Colonic mucosa (tissue), 4 donors: ENCODE results near the gene ASIC4. TPM values are rescaled to one million over a fixed set of nuclear protein-coding genes. Genes with fewer than 3 reads are reported as not detected.

Experiments used
- DNase-seq: peaks from one replicate; pipeline ENCODE4 v3.0.0-alpha.2; 2020
- H3K27ac ChIP-seq: fragments of 200-600 bp; one replicate; pipeline ENCODE4 v1.8.0; 2021
- H3K27me3 ChIP-seq: fragments of 200-600 bp; one replicate; pipeline ENCODE4 v1.8.0; 2021
- H3K36me3 ChIP-seq: fragments of 200-600 bp; one replicate; pipeline ENCODE4 v1.8.0; 2021
- H3K4me1 ChIP-seq: fragments of 200-600 bp; one replicate; pipeline ENCODE4 v1.8.0; 2021; ENCODE audit warnings: mild to moderate bottlenecking
- H3K4me3 ChIP-seq: fragments of 200-600 bp; one replicate; pipeline ENCODE4 v1.8.0; 2021
- H3K9ac ChIP-seq, 2 donors: one replicate each; pipeline ENCODE4 v1.7.0; 2013; ENCODE audit warnings: control low read depth in 2 of 2, low read depth in 2 of 2, low read length in 2 of 2
- H3K9me3 ChIP-seq: fragments of 200-600 bp; one replicate; pipeline ENCODE4 v1.8.0; 2021
- intact Hi-C: fragments of 100-400 bp; cut with DNase I; formaldehyde crosslinking; loops from one replicate; pipeline ENCODE4 v1.14.1; 2022
- total RNA-seq, 2 donors: library from RNA; stranded (reverse); fragmentation: NEBNext Ultra II Directional in 1 of 2; extraction: Animal tissue kit (Norgen Biotek cat#: 25700) in 1 of 2; gene quantifications; one replicate each; pipeline ENCODE4 v1.2.1, GENCODE V29; 2021
- TF ChIP-seq, protein P1 (sequence below): fragments of 200-600 bp; IDR thresholded peaks from one replicate; pipeline ENCODE4 v1.8.0; 2022; ENCODE audit warnings: antibody characterized with exemption, mild to moderate bottlenecking
- donor health status: healthy.
- donor health status: DM: no; HTN: no; CAD: no.
- donor health status: DM: no; HTN: no; CAD: no.

ASIC4 gene
- total RNA-seq, 2 donors from 2014 or later = 0.12 TPM; not detected in 1

DNA sequence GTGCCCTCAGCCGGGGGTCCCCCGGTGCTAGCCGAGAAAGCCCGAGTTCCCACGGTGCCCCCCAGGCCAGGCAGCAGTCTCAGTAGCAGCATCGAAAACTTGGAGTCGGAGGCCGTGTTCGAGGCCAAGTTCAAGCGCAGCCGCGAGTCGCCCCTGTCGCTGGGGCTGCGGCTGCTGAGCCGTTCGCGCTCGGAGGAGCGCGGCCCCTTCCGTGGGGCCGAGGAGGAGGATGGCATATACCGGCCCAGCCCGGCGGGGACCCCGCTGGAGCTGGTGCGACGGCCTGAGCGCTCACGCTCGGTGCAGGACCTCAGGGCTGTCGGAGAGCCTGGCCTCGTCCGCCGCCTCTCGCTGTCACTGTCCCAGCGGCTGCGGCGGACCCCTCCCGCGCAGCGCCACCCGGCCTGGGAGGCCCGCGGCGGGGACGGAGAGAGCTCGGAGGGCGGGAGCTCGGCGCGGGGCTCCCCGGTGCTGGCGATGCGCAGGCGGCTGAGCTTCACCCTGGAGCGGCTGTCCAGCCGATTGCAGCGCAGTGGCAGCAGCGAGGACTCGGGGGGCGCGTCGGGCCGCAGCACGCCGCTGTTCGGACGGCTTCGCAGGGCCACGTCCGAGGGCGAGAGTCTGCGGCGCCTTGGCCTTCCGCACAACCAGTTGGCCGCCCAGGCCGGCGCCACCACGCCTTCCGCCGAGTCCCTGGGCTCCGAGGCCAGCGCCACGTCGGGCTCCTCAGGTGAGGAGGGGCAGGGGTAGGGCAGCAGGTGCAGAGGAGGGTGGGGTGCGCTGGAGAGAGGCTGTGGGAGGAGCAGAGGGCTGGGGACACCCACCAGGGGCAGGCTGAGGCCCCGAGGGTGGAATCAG, 29.7 kb upstream of the ASIC4 start:
- no peak for DNase-seq
- Histone ChIP-seq H3K4me3 (no peak overlapping the region), H3K36me3 (no peaks in the 10 kb centered on the region), H3K4me1 (no peaks in the 10 kb centered on the region), H3K9ac (peak overlapping the region in 1 of 2 donors; percentile 2), H3K27ac (no peak overlapping the region), H3K9me3 (no peaks in the 10 kb centered on the region), H3K27me3 (peaks cover 31% of the 10 kb centered on the region)
- TF ChIP-seq, protein P1, sequence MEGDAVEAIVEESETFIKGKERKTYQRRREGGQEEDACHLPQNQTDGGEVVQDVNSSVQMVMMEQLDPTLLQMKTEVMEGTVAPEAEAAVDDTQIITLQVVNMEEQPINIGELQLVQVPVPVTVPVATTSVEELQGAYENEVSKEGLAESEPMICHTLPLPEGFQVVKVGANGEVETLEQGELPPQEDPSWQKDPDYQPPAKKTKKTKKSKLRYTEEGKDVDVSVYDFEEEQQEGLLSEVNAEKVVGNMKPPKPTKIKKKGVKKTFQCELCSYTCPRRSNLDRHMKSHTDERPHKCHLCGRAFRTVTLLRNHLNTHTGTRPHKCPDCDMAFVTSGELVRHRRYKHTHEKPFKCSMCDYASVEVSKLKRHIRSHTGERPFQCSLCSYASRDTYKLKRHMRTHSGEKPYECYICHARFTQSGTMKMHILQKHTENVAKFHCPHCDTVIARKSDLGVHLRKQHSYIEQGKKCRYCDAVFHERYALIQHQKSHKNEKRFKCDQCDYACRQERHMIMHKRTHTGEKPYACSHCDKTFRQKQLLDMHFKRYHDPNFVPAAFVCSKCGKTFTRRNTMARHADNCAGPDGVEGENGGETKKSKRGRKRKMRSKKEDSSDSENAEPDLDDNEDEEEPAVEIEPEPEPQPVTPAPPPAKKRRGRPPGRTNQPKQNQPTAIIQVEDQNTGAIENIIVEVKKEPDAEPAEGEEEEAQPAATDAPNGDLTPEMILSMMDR = no peak
- intact Hi-C loops = no loop called here

DNA sequence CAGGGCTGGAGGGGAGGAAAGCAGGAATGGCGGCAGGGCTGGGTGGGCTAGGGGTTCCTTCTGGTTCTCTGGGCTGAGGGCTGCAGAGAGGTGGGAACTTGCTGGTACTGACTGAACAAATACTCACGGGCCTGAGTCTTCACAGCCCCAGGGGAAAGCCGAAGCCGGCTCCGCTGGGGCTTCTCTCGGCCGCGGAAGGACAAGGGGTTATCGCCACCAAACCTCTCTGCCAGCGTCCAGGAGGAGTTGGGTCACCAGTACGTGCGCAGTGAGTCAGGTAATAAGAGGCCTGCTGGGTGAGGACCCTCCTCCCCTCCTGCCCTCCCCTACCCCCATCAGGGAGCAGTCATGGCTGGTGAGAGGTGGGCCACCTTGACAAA, 29.1 kb upstream of the ASIC4 start:
- Histone ChIP-seq H3K27ac (no peak overlapping the region), H3K27me3 (peaks cover 31% of the 10 kb centered on the region), H3K36me3 (no peaks in the 10 kb centered on the region)

DNA sequence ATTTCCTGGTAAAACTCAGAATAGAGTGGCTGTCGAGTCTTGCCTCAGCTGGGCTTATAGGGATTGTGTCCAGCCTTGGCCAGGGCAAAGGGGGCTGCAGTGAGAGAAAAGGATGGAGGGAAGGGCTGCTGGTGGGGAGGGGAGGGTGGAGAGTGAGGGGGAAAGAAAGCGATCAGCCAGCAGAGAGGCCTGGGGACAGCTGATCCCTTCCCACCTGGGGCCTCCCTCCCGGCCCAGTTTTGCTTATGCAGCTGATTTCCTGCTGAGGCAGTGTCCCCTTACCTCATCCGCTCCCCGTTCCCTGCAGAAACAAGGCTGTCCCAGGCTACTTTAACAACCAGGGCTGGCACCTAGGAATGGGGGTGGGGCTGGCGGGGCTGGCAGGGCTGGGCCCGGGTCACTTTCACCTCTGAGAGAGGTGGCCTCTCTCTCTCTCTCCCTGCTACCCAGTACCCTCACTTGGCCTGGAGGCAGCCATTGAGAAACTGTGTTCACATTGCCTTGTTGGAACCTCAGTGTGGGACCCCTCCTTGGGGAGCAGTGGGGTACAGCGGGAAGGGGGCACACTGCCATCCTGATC, 27.8 kb upstream of the ASIC4 start:
- intact Hi-C loops = no loop called here
- H3K9me3 ChIP-seq = no peaks in the 10 kb centered on the region

More for the DNA sequence above, 29.1 kb upstream of the ASIC4 start:
- Histone ChIP-seq H3K9me3 (no peaks in the 10 kb centered on the region), H3K4me1 (no peaks in the 10 kb centered on the region), H3K9ac (no peak overlapping the region), H3K4me3 (no peak overlapping the region)
- intact Hi-C loops = no loop called here
- no peak for DNase-seq
- TF ChIP-seq, protein P1 = no peak

DNA sequence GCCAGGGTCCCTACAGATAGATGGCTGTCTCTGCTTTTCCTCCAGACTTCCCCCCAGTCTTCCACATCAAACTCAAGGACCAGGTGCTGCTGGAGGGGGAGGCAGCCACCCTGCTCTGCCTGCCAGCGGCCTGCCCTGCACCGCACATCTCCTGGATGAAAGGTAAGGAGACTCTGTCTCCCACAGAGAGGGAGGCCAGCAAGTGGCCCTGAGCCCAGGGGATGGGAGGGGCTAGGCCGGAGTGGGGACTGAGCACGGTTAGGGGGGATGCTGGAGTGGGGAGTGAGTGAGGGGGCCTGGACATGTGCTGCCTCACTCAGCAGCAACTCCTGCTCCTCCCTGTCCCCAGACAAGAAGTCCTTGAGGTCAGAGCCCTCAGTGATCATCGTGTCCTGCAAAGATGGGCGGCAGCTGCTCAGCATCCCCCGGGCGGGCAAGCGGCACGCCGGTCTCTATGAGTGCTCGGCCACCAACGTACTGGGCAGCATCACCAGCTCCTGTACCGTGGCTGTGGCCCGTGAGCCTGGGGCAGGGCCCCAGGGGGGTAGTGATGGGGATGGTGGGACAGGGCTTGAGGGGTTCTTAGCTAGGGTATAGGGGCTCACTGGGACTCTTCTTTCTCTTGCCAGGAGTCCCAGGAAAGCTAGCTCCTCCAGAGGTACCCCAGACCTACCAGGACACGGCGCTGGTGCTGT, 26.0 kb upstream of the ASIC4 start:
- H3K9me3 ChIP-seq = no peaks in the 10 kb centered on the region
- H3K4me3 ChIP-seq = no peak overlapping the region
- DNase-seq = no peak
- H3K36me3 ChIP-seq = no peaks in the 10 kb centered on the region
- intact Hi-C loops = no loop called here
- TF ChIP-seq, protein P1 = no peak
- no peak overlapping the region for H3K9ac ChIP-seq
- H3K4me1 ChIP-seq = no peaks in the 10 kb centered on the region
- peaks cover 29% of the 10 kb centered on the region for H3K27me3 ChIP-seq
- H3K27ac ChIP-seq = no peak overlapping the region

More for the DNA sequence above, 27.8 kb upstream of the ASIC4 start:
- Histone ChIP-seq H3K4me3 (no peak overlapping the region), H3K27me3 (peaks cover 31% of the 10 kb centered on the region), H3K9ac (no peak overlapping the region), H3K36me3 (no peaks in the 10 kb centered on the region), H3K4me1 (no peaks in the 10 kb centered on the region), H3K27ac (no peak overlapping the region)
- TF ChIP-seq, protein P1 = no peak
- DNase-seq = no peak

DNA sequence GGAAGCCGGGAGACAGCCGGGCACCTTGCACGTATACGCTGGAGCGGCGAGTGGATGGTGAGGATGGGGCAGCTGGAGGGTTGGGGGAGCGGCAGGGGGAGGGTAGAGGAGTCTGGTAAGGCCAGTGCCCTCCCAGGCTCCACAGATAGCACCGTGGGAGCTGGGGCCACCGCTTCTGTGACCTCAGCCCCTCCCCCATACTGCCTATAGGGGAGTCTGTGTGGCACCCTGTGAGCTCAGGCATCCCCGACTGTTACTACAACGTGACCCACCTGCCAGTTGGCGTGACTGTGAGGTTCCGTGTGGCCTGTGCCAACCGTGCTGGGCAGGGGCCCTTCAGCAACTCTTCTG, 25.5 kb upstream of the ASIC4 start:
- no peak for DNase-seq
- Histone ChIP-seq H3K36me3 (no peaks in the 10 kb centered on the region), H3K9me3 (no peaks in the 10 kb centered on the region), H3K4me3 (no peak overlapping the region), H3K9ac (no peak overlapping the region), H3K27ac (no peak overlapping the region), H3K27me3 (peaks cover 23% of the 10 kb centered on the region), H3K4me1 (no peaks in the 10 kb centered on the region)
- intact Hi-C loops = no loop called here
- TF ChIP-seq, protein P1 = no peak
